ENCODE data around the gene FCN2. TPM values are rescaled to one million over a fixed set of nuclear protein-coding genes. Genes with fewer than 3 reads are reported as not detected.
"Not testable (repeated sequence)": the region's sequence is repeated elsewhere in the genome, so short reads cannot be mapped to it uniquely, and the experiment has no call there.

The FCN2 gene
- total and polyA plus RNA-seq, 4 donors: 23.6 to 186 (median 121) TPM

DNA sequence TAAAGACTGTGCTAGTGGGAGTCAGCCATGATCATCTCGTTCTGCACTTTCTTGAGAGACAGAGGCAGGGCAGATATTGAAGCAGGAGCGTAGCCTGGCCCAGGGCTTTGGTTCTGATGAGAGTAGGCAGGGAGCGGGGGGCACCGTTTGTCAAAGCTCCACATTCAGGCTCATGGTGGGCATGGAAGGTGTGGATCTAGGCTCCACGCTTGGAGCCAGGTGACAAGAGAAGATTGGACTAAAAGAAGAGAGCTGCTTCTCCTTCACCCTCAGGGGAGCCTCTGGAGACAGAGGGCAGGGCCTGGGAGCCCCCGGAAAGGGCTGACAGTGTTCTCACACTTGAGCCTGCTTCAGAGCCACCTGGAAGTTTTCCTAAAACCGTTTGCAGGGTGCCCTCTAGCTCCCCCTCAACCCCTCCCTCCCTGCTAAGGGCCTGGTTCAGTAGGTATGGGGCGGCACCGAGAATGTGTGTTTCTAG is 24.7 kb upstream of the FCN2 start:
- H3K4me1 ChIP-seq (ENCODE audit: control insufficient read depth in 4 of 4, insufficient read depth in 4 of 4, low read length in 3 of 4): no peaks in the 10 kb centered on the region
- TF ChIP-seq GABPA (IDR thresholded peaks at IDR 0.05 in 1 of 2, conservative IDR thresholded peaks at IDR 0.05 in 1 of 2) (no peak), HNF4A (conservative IDR thresholded peaks at IDR 0.05) (no peak), NR2F2 (IDR thresholded peaks at IDR 0.05) (no peak), RXRA (IDR thresholded peaks at IDR 0.05) (no peak), RAD21 (IDR thresholded peaks at IDR 0.05) (no peak)
- TF ChIP-seq, protein P1, sequence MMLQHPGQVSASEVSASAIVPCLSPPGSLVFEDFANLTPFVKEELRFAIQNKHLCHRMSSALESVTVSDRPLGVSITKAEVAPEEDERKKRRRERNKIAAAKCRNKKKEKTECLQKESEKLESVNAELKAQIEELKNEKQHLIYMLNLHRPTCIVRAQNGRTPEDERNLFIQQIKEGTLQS (IDR thresholded peaks at IDR 0.05): no peak
- TF ChIP-seq, protein P2, sequence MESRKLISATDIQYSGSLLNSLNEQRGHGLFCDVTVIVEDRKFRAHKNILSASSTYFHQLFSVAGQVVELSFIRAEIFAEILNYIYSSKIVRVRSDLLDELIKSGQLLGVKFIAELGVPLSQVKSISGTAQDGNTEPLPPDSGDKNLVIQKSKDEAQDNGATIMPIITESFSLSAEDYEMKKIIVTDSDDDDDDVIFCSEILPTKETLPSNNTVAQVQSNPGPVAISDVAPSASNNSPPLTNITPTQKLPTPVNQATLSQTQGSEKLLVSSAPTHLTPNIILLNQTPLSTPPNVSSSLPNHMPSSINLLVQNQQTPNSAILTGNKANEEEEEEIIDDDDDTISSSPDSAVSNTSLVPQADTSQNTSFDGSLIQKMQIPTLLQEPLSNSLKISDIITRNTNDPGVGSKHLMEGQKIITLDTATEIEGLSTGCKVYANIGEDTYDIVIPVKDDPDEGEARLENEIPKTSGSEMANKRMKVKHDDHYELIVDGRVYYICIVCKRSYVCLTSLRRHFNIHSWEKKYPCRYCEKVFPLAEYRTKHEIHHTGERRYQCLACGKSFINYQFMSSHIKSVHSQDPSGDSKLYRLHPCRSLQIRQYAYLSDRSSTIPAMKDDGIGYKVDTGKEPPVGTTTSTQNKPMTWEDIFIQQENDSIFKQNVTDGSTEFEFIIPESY (IDR thresholded peaks at IDR 0.05): no peak
- H3K9ac ChIP-seq (ENCODE audit: low read depth in 1 of 2, low read length in 2 of 2): no peak overlapping the region
- no peak for DNase-seq (ENCODE audit: low spot score)
- no peaks in the 10 kb centered on the region for H3K36me3 ChIP-seq (ENCODE audit: control insufficient read depth in 4 of 4, insufficient read depth in 3 of 4, low read depth in 1 of 4, low read length in 3 of 4)
- no peak overlapping the region for H3K4me3 ChIP-seq (ENCODE audit: low read depth in 1 of 3, low read length in 3 of 3)
- H3K9me3 ChIP-seq (ENCODE audit: control insufficient read depth in 4 of 4, low read length in 3 of 4): peaks cover 0 to 3% (median under 1%) of the 10 kb centered on the region in 4 donors
- WGBS: 76% methylated on average over 9 of the region's 9 CpGs
- H3K27ac ChIP-seq (ENCODE audit: low read depth in 1 of 2, low read length in 2 of 2): no peak overlapping the region
- H3K27me3 ChIP-seq (ENCODE audit: control insufficient read depth in 4 of 4, insufficient read depth in 4 of 4, low read length in 3 of 4): peaks cover 0 to 2% (median 0%) of the 10 kb centered on the region in 4 donors

DNA sequence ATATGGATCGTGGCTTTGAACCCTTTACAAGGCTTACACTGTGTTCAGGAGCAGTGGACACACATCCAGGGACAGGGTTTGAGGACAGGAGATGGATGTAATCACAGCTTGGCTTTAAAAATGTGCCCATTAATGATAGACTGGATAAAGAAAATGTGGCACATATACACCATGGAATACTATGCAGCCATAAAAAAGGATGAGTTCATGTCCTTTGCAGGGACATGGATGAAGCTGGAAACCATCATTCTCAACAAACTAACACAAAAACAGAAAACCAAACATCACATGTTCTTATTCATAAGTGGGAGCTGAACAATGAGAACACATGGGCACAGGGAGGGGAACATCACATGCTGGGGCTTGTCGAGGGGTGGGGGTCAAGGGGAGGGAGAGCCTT is 23.2 kb upstream of the FCN2 start:
- H3K27ac ChIP-seq (ENCODE audit: low read depth in 1 of 2, low read length in 2 of 2); H3K4me1 ChIP-seq (ENCODE audit: control insufficient read depth in 4 of 4, insufficient read depth in 4 of 4, low read length in 3 of 4); H3K4me3 ChIP-seq (ENCODE audit: low read depth in 1 of 3, low read length in 3 of 3); H3K9ac ChIP-seq (ENCODE audit: low read depth in 1 of 2, low read length in 2 of 2); H3K9me3 ChIP-seq (ENCODE audit: control insufficient read depth in 4 of 4, low read length in 3 of 4); H3K36me3 ChIP-seq (ENCODE audit: control insufficient read depth in 4 of 4, insufficient read depth in 3 of 4, low read depth in 1 of 4, low read length in 3 of 4); DNase-seq (ENCODE audit: low spot score); H3K27me3 ChIP-seq (ENCODE audit: control insufficient read depth in 4 of 4, insufficient read depth in 4 of 4, low read length in 3 of 4): not testable (repeated sequence)
- WGBS: 93% methylated on average over 2 of the region's 2 CpGs

DNA sequence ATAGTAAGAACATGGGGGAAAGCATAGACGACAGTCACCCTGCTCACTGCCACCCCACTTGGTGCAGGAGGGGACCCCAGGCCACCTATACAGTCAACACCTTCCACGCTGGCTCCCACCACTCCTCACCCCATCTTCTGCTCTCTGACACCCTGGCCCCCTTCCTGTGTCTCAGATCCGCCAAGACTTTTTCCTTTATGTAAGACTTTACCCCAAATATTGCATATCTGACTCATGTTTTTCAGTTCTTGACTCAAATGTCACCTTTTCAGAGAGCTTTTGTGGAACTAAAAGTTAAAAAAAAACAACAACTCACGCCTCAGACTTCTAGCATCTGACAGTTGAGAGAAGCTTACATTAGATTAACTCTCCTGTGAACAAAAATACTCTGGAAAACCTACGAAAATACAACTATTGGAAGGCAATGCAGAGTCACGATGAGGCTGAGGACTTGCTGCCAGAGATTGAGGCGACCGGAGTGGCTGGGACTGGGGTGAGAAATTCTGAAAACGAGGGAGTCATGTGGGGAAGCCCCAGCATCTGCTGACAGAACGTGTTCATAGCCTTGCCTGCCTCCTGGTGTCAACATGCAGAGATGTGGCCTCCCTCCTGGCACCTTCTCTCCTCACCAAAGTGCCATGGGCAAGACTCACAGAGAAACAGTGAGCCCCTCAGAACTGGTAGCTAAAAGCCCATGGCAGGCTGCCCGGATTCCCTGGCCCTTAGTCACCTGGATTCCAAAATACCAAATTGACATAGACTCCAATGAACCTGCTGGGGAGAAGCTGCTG is 22.4 kb upstream of the FCN2 start:
- Histone ChIP-seq H3K4me1 (ENCODE audit: control insufficient read depth in 4 of 4, insufficient read depth in 4 of 4, low read length in 3 of 4) (no peaks in the 10 kb centered on the region), H3K27ac (ENCODE audit: low read depth in 1 of 2, low read length in 2 of 2) (no peak overlapping the region), H3K36me3 (ENCODE audit: control insufficient read depth in 4 of 4, insufficient read depth in 3 of 4, low read depth in 1 of 4, low read length in 3 of 4) (no peaks in the 10 kb centered on the region), H3K4me3 (ENCODE audit: low read depth in 1 of 3, low read length in 3 of 3) (no peak overlapping the region), H3K27me3 (ENCODE audit: control insufficient read depth in 4 of 4, insufficient read depth in 4 of 4, low read length in 3 of 4) (peaks cover 0 to 2% (median 0%) of the 10 kb centered on the region in 4 donors), H3K9ac (ENCODE audit: low read depth in 1 of 2, low read length in 2 of 2) (no peak overlapping the region), H3K9me3 (ENCODE audit: control insufficient read depth in 4 of 4, low read length in 3 of 4) (peaks cover 0 to 1% (median 0%) of the 10 kb centered on the region in 4 donors)
- 63% methylated on average over 11 of the region's 11 CpGs for WGBS
- DNase-seq (ENCODE audit: low spot score): no peak
- TF ChIP-seq GABPA (IDR thresholded peaks at IDR 0.05 in 1 of 2, conservative IDR thresholded peaks at IDR 0.05 in 1 of 2) (no peak), NR2F2 (IDR thresholded peaks at IDR 0.05) (no peak), FOXA1 (IDR thresholded peaks at IDR 0.05) (no peak), YY1 (IDR thresholded peaks at IDR 0.05) (no peak), RXRA (IDR thresholded peaks at IDR 0.05) (no peak), FOXA2 (IDR thresholded peaks at IDR 0.05) (no peak), RAD21 (IDR thresholded peaks at IDR 0.05) (no peak), SP1 (IDR thresholded peaks at IDR 0.05) (no peak)
- TF ChIP-seq, protein P2 (IDR thresholded peaks at IDR 0.05): no peak
- TF ChIP-seq, protein P3, sequence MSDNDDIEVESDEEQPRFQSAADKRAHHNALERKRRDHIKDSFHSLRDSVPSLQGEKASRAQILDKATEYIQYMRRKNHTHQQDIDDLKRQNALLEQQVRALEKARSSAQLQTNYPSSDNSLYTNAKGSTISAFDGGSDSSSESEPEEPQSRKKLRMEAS (IDR thresholded peaks at IDR 0.05): no peak
- TF ChIP-seq, protein P4, sequence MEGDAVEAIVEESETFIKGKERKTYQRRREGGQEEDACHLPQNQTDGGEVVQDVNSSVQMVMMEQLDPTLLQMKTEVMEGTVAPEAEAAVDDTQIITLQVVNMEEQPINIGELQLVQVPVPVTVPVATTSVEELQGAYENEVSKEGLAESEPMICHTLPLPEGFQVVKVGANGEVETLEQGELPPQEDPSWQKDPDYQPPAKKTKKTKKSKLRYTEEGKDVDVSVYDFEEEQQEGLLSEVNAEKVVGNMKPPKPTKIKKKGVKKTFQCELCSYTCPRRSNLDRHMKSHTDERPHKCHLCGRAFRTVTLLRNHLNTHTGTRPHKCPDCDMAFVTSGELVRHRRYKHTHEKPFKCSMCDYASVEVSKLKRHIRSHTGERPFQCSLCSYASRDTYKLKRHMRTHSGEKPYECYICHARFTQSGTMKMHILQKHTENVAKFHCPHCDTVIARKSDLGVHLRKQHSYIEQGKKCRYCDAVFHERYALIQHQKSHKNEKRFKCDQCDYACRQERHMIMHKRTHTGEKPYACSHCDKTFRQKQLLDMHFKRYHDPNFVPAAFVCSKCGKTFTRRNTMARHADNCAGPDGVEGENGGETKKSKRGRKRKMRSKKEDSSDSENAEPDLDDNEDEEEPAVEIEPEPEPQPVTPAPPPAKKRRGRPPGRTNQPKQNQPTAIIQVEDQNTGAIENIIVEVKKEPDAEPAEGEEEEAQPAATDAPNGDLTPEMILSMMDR (IDR thresholded peaks at IDR 0.05; ENCODE audit: low read depth, low read length, missing input control): no peak

Data from liver (tissue), 9 donors.